SHP77 treated with DMSO at 0.1 percent for 48 hours (cell line): ENCODE results near the gene STARD4.

Experiments
- DNase-seq: peaks from one replicate; lab custom pipeline; 2025; lab: John Stamatoyannopoulos, UW

The STARD4 gene

DNA sequence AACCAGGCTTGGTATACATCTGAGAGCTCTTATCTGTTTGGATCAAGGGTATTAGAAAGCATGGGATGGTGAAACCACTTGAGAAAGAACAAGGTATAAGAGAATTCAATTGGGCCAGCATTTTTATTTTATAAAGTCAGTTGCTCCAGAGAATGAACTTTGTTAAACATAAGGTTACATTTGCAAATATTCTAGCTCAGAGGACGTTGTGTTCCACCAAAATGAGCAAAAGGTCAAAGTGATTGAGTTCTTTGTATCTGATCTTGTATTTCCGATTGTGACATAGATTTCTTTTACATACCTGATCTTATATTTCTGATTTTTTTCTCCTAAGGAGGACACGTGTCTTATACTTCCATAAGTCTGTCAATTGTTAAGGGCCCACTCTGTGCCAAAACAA, 8.6 kb upstream of the STARD4 start:
- no peak for DNase-seq

DNA sequence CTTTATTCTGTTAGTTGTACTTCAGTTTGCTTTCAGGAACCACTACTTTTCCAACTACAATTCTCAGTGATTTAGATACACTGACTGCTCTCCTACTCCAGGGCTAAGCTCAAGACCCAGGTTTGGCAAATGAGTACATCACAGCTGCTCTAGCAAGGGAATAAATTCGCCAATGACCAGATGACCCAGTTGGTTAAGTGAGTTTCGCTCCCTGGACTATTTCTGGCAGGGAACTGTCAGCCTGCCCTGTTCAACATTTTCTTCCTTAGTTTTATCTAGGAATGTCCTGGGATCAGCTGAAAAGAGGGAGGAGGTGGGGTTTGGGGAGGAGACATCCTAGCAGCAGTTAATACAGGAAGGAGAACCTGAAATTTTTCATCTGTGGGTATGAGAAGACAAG, 6.4 kb upstream of the STARD4 start:
- no peak for DNase-seq

DNA sequence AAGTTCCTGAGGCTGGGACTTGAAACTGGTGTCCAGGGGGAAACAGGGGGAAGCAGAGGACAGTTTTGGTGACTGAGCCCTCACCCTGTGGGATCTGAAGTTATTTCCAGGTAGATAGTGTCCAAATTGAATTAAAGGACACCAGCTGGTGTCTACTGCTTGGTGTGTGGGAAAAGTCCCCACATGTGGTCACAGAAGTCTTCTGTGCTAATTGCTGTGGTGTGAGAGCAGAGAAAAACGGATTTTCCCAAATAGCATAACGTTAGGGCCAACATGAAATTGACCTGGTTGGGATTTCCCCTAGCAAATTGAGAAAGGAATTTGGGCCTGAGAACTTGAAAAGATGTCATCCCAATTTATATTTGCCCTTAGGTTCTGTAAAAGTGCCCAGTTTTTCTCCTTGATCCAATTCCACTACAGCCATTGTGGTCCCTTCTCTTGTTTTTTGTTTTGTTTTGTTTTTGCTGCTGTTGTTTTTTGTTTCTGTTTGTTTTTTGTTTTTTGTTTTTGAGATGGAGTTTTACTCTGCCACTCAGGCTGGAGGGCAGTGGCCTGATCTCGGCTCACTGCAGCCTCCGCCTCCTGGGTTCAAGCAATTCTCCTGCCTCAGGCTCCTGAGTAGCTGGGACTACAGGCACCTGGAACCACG, 5.6 kb upstream of the STARD4 start:
- DNase-seq: no peak

DNA sequence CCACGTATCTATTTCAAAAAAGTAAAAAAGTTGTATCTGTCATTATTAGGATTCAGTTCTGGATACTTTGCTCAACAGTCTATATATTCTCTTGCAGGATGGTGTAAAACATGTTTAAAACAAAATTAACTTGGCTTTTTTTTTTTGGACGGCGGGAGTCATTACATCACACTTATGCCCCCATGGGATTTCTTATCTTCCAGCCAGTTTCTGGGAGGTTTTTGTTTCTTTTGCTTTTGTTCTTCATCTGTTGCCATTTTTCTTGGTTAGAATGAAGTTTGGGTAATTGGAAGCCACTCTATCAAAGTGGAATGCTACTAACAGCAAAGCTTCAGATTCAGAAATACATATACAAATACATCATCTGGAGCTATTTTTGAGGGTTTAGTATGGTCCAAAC, 1.8 kb upstream of the STARD4 start:
- no peak for DNase-seq

DNA sequence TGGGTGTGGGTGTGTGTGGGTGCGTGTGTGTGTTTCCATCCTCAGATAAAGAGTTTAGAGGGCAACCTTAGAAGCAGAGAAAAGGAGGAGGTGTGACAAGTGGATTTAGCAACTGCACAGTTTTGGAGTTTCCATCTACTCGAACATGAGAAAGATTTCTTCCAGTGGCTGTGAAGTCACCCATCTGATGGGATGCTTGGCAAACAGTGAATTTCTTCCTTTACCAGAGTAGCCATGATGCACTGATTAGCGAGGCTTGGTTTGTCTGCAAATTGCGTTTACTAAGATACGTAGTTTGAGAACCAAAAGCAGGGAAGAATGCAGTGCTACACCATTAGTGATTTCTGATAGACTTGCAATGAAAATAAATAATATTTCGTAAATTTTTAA, 791 bp upstream of the STARD4 start:
- no peak for DNase-seq

DNA sequence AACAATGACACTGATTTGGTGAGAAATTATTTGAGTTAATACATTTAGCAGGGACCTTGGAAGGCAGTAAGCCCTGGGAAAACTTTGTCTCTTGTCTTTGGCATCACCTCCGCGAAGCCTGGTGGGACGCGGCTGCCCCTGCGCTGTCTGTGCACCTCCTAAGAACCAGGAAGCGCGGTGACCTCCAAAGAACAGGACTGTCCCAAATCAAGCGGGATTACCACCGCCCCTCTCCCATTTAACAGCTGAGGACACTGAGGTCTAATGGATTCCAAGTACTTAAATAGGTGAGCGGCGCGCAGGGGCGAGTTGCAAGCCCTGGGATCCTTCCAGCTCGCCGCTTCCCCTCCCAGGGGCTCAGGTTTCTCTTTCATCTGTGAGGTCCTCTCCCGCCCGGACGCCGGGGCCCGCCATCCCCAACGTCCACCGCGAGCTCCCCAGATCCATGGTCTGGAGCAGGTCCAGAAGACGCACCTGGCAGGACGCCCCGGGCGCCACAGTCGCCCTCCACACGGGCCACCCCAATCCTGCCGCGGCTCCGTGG, 432 bp downstream of the STARD4 start:
- no peak for DNase-seq

DNA sequence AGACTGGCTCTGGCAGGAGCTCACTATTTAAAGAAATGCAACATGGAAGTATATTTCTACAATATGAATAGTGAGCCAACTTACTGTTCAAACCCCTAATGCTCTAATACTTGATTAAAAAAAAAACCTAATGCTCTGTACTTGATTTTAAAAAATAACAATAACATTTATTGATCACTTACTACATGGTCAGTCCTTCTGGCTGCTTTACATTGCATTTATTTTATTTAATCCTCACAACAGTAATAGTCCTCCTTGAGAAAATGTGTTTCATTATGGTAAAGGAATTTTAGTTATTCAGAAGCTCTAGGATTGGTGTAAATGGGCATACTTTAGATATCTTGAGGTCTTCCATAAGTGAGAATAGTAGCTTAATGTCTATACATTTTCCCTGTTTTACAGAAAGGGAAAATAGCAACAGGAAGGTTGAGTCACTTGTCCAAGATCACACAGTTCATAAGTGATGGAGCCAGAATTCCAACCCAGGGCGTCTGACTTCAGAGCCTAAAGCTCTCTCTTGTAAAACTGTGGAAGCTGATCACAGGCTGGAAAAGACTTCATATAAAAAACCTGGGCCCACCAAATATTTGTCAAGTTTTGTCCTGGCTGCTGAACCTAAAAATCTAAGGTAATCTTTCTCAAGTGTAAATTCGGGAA, 1.0 kb downstream of the STARD4 start:
- DNase-seq: no peak

DNA sequence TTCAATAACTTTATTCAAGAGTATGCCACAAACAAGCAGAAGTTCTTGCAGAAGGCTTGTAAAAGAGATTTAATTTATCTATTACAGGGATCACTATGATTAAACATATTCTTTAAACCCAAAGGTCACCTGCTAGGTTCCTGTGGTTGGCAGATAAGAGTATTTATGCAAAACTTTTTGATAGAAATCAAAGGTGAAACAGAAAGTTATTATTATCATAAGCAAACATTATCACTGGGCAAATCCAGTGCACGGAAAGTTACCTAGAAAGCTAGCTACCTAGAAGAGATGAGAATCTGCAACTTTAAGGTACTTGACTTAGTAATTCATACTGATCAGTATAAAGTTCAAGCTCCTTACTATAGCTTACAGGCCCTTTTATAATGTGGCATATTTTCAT, 3.2 kb downstream of the STARD4 start:
- no peak for DNase-seq

DNA sequence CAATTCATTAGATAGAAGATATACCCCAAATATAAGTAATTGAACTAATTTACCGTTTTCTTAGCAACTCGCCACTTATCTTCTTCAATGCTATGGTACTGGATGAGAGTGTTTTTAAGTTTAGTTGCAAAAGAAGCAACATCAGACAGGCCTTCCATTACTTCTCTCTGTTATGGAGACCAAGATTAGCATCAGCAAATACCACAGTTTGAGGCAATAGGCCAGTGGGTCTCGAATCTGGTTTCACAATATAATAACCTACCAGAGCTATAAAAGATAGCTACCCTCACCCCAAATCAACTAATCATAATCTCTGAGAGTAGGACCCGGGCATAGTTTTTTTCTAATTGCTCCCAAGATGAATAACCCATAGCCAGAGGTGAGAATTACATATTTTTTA, 5.1 kb downstream of the STARD4 start:
- no peak for DNase-seq

DNA sequence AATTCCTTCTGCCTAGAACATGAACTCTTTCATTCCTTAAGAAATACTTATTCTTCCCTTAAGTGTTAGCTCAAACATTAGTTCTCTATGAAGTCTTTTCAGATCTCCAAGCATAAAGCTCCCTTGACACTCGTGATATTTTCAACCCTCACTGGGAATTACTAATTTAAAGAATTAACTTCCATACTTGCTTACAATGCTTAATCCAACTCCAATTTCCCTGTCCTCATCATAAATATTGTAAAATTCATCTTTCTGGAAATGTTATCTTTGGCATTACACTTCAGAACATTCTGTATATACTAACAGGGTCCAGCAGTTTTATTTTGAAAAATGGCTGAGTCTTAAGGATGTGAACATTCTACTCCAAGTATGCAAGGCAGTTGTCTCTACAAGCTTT, 7.2 kb downstream of the STARD4 start:
- DNase-seq: no peak

DNA sequence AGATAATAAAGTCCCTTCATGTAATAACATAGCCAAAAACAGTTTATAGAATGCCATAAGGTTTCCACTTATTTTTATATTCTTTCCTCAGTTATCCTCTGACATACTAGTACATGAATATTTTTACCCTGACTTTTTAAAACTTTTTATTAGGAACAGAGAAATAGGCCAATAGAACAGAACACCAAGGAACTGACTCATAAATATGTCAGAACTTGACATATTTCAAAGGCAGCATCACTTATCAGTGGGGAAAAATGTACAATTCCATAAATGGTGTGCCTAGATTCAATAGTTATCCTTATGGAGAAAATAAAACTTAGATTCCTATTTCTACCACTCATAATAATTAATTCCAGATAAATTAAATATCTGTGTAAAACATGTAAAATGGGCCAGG, 9.4 kb downstream of the STARD4 start:
- DNase-seq: no peak

DNA sequence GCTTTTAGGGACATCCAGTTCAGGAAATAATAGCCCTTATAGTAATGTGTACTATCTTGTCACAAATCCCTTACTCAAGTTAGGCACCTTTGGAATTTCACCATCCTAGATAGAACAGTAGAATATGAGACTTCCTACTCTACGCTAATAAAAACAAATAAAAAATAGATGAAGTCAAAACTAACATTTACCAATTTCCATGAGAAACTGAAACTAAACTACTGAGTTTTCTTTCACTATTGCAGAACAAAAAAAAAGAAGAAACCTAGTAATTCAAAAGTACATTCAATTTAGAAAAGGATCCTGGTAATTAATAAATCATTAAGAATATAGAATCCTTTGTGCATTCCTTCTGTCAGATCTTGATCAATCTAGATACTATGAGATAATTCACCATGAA, 14.0 kb downstream of the STARD4 start:
- no peak for DNase-seq

DNA sequence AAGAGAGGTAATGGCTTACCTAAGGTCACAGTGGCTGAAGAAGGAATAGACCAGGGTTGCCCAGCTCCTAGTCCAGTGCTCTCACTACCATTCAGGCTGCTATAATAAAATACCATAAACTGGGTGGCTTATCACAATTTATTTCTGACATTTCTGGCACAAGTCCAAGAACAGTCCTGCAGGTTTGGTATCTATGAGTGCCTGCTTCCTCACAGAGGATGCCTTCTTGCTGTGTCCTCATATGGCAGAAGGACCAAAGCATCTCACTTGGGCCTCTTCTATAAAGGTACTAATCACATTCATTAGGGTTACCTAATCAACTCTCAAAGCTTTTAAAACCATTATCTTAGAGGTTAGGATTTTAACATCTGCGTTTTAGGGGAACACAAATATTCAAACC, 17.2 kb downstream of the STARD4 start:
- DNase-seq: no peak

DNA sequence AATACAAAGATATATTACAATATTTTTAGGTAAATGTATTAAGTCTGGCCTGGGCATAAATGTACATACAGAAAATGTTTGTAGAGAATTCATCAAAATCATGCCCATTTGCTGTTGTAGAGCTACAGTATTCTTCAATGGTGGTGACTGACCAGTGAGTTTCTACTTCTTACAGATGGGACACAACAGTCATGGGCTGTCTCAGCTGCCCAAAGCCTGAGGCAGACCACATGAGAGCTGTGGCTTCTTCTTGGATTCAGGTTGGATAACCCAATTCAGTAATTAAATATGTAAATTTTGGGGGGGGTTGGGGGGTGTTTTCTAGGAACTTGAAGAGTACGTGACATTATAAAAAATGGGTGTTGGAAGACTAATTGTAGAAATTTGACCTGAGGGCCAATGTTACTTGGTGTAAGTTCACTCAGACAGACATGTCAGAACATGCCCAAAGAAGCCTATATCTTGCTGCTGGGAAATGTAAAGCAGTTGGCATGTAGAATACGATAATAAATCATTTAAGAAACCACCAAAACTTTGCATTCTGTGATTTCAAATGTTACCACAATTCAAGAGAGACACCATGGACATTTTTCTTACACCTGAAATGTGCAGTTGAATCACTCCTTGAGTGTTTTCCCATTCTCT, 17.9 kb downstream of the STARD4 start:
- no peak for DNase-seq

DNA sequence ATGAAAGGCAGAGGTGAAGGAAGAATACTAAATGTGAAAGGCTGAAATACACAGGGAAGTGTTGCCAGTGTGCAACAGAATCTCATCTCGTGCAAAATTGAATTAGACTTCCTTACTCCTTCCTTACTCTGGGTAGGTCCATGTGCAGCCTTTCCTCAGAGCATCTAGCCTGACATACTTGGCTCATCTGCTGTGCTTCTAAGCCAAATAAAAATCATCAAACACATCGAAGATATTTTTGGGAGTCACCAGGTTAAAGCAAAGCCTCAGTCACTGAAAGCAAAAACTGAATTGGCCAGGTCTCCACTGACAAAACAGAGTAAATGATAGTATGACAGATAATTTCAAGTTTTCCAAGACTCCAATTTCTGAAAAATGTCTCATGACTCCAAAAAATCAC, 19.3 kb downstream of the STARD4 start:
- DNase-seq: no peak

DNA sequence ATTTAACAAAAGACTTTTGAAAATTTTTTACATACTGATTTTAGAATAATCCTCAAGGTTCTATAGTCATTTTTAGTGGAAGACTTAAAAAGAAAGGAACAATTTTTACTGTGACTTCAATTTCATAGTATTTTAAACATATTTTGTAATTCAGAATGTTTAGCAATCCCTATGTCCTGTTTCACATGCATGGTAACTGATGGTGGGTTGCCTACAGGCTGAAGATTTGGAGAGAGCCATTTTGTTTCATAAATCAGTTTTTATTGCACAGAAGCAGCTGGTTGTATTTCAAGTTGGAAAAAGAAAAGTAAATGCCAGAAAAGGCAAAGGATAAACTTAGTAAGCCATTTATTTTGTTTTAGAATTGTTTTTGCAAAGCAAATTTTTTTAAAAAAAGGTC, 24.0 kb downstream of the STARD4 start:
- DNase-seq: no peak

DNA sequence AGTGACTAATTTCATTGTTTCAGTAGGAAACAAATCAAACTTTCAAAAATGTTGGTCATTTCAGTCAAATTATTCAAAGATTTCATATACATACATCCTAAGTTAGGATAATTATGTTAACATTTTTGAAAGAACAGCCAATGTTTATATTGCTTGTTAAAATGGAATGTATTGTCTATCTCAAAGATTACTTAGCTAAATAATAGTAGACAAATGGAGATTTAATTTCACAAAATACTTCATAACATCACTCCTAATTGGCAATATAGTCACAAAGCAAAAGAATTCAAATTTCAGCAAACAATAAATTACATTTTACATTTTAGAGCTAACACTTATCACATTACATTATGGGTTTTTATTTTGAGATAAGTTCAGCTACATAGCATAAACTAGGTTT, 25.4 kb downstream of the STARD4 start:
- no peak for DNase-seq

DNA sequence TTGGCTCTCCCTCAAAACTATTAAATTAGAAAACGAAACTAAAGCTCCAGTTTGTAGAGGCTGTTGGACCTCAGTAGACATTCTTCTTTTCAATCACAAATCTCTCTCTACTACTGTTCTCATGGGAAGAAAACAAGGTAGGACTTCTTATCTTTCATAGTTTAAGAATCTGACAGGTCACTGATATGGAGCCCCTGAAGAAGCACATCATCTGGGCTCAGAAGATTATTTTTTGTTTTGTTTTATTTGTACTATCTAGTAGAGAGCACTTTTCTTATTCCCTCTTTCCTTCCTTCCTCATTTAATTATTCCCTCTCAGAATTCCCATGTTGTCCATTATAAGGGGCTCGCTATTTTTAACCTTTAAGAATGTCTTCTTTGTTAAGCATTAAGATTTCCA, 26.3 kb downstream of the STARD4 start:
- DNase-seq: no peak

DNA sequence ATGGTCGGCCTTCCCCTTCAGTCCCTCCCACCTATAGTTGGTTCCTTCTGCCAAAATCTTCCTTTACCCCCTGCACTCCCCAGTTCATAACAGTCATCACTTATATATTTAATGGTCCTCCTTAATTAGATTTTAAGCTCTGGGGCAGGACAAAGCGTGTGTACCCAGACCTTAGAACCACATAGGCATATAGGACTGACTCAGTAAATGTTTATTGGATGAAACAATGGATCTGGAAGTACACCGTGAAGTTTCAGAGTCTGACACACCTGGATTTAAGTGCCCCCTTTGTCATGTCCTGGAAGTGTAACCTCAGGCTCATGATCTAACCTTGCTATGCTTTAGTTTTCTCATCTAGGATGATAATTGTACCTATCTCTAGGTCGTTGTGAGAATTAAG, 32.0 kb downstream of the STARD4 start:
- DNase-seq: no peak

DNA sequence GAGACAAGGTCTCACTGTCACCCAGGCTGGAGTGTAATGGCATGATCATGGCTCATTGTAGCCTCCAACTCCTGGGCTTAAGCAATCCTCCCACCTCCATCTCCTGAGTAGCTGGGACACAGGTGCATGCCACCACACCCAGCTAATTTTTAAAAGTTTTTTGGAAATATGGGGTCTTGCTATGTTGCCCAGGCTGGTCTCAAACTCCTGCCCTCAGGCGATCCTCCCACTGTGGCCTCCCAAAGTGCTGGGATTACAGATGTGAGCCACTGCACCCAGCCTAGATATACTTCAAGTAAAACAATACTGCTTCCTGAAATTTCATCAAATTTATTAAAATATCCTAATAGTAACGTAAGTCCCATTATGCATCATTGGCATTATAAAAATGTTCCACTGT, 33.4 kb downstream of the STARD4 start:
- DNase-seq: no peak

DNA sequence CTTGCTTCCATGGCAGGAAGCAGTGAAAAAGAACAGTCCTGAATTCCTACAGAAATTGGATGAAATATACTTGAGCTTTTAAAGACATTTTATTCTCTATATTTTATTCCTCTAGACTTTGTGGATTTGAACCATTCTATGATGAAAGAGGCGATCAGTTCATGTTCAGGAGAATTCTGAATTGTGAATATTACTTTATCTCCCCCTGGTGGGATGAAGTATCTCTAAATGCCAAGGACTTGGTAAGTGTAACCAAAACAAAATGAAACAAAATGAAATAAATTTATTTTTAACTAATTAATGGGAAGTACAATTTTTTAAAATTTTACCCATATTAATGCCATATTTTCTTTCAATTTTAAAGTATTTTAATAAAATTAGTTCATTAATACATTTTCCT, 34.1 kb downstream of the STARD4 start:
- no peak for DNase-seq

DNA sequence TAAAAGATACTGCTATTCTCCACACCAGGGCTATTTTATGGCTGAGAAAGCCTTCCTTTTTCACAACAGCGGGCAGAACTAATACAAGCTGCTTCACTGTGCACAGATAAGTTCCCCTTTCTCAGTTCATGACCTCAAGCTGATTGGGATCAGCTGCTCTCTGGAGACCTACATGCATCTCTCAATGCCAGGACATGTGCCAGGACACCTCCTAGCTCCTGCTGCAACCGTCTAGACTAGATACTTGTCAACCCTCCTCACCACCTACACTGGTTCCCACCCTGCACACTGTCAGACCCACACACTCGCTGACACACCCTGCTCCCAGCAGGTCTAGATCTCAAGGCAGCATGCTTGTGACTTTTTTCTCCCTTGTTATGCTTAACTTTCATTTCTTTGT, 39.8 kb downstream of the STARD4 start:
- no peak for DNase-seq

DNA sequence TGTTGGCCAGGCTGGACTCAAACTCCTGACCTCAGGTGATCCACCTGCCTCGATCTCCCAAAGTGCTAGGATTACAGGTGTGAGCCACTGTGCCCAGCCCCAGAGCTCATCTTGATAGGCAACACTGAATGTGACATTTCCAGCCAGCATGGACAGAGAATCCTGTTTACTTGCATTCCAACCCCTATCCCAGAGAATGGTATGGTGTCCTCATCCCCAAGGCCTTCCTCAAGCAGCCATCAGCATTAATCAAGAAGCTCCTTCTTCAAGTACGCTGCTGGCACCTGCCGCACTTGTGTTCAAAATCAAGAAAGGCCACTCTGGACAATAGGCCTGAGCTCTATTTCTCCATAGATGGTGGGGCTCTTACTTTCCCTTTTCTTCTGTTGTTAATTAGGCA, 40.2 kb downstream of the STARD4 start:
- DNase-seq: no peak

DNA sequence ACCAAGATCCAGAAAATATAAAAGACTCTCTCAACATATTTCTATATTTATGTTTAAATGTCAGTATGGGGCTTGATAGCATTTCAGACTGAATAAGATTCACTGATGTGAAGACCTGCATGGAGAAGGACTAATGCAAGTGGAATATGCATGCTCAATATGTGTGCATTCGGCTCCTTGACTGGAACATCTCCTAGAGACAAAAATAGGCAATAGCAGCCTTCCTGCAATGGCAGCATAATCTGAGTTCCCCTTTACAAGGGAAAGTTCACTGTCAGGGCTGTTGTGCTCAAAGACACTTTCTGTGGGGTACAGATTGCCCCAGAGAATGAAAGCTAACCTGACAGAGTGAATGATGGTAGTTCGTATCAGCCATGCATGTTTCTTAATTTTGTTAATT, 42.4 kb downstream of the STARD4 start:
- no peak for DNase-seq
